B cell (primary cell): Measurements from ENCODE around the gene MFSD11. TPM values are rescaled to one million over a fixed set of nuclear protein-coding genes. Genes with fewer than 3 reads are reported as not detected.

ENCODE experiments used
- ATAC-seq: fragments of 200-7000 bp; cut with Tn5 transposase; one replicate; pipeline ENCODE4 v1.10.0; 2021; ENCODE audit warnings: low read depth, mild to moderate bottlenecking, moderate number of reproducible peaks, moderate library complexity
- CTCF ChIA-PET: fragments of 350-600 bp; sonication (Branson Sonifier 250); formaldehyde crosslinking; loops from one replicate; lab custom pipeline; 2021; ENCODE audit warnings: antibody characterized with exemption, inconsistent platforms; lab: Charles Lee
- POLR2A ChIA-PET: fragments of 350-600 bp; sonication (Branson Sonifier 250); formaldehyde crosslinking; loops from one replicate; lab custom pipeline; 2021; ENCODE audit warnings: antibody characterized with exemption; lab: Charles Lee
- DNase-seq: peaks from one replicate; pipeline ENCODE4 v3.0.0; 2013
- H2AFZ ChIP-seq: 2 replicates; pipeline ENCODE4 v1.6.1; 2012; ENCODE audit warnings: mild to moderate bottlenecking, low read depth, low read length; ENCODE audit not compliant: insufficient read depth, poor library complexity, severe bottlenecking
- H3K27ac ChIP-seq, 2 donors: 1 replicate in 1 of 2; 2 replicates in 1 of 2; pipeline ENCODE4 v1.5.1; 2012 to 2013; ENCODE audit warnings: low read length in 2 of 2, mild to moderate bottlenecking in 2 of 2, moderate library complexity in 1 of 2
- H3K27me3 ChIP-seq, 4 experiments: fragments of 200-600 bp in 1 of 4; sonication (generic) in 1 of 4; replicated peaks in 1 of 4; 1 replicate in 2 of 4; 2 replicates in 2 of 4; pipeline versions ENCODE4 v1.6.1 to v1.7.0; 2013 to 2016; ENCODE audit warnings: low read length in 3 of 4, mild to moderate bottlenecking in 2 of 4, mixed read lengths in 1 of 4, moderate library complexity in 1 of 4; ENCODE audit not compliant: insufficient read depth in 4 of 4, control insufficient read depth in 3 of 4; ENCODE audit errors: control extremely low read depth in 1 of 4
- H3K36me3 ChIP-seq, 2 experiments: replicated peaks in 1 of 2; 1 replicate in 1 of 2; 2 replicates in 1 of 2; pipeline versions ENCODE4 v1.6.1 to v1.7.1; 2013; ENCODE audit warnings: low read length in 1 of 2; ENCODE audit not compliant: insufficient read depth in 2 of 2, control insufficient read depth in 1 of 2; ENCODE audit errors: control extremely low read depth in 1 of 2, extremely low read depth in 1 of 2
- H3K4me1 ChIP-seq, 2 donors: fragments of 200-600 bp in 1 of 2; sonication (generic) in 1 of 2; 1 replicate in 1 of 2; 2 replicates in 1 of 2; pipeline versions ENCODE4 v1.5.1 to v1.6.1; 2013 to 2017; ENCODE audit warnings: low read length in 2 of 2; ENCODE audit not compliant: control insufficient read depth in 2 of 2, insufficient read depth in 2 of 2
- H3K4me2 ChIP-seq: replicated peaks from 2 replicates; pipeline ENCODE3; 2012; ENCODE audit warnings: mild to moderate bottlenecking, low read depth, low read length; ENCODE audit not compliant: poor library complexity, severe bottlenecking
- H3K4me3 ChIP-seq, 5 experiments: fragments of 200-600 bp in 1 of 5; sonication (generic) in 1 of 5; 1 replicate in 3 of 5; 2 replicates in 2 of 5; pipeline versions ENCODE4 v1.5.1 to v1.7.0; 2011 to 2016; ENCODE audit warnings: low read length in 4 of 5, mild to moderate bottlenecking in 4 of 5, low read depth in 2 of 5, control low read depth in 1 of 5, moderate library complexity in 1 of 5; ENCODE audit not compliant: insufficient read depth in 1 of 5; ENCODE audit errors: control extremely low read depth in 1 of 5, extremely low read depth in 1 of 5
- H3K79me2 ChIP-seq: fragments of 200-600 bp; sonication (generic); one replicate; pipeline ENCODE4 v1.6.0; 2016; ENCODE audit warnings: low read length; ENCODE audit not compliant: control insufficient read depth, insufficient read depth
- H3K9ac ChIP-seq: fragments of 200-600 bp; sonication (generic); 2 replicates; pipeline ENCODE4 v1.6.1; 2017; ENCODE audit warnings: mild to moderate bottlenecking, low read length, moderate library complexity
- H3K9me3 ChIP-seq, 3 donors: one replicate each; pipeline versions ENCODE4 v1.6.1 to v1.7.1; 2013; ENCODE audit warnings: low read length in 2 of 3; ENCODE audit not compliant: control insufficient read depth in 2 of 3, insufficient read depth in 1 of 3; ENCODE audit errors: control extremely low read depth in 1 of 3
- H4K20me1 ChIP-seq: 2 replicates; pipeline ENCODE4 v1.6.0; 2012; ENCODE audit warnings: mild to moderate bottlenecking, low read length; ENCODE audit not compliant: insufficient read depth, control insufficient read depth, poor library complexity, severe bottlenecking
- H3K27ac Mint-ChIP-seq: one replicate; pipeline ENCODE4 v1.8.0; 2021; ENCODE audit warnings: mixed read lengths
- H3K27me3 Mint-ChIP-seq: one replicate; pipeline ENCODE4 v1.8.0; 2021; ENCODE audit warnings: mixed read lengths
- H3K4me1 Mint-ChIP-seq: one replicate; pipeline ENCODE4 v1.8.0; 2021; ENCODE audit warnings: mixed read lengths
- H3K4me3 Mint-ChIP-seq: one replicate; pipeline ENCODE4 v1.8.0; 2021; ENCODE audit warnings: mixed read lengths
- H3K9me3 Mint-ChIP-seq: one replicate; pipeline ENCODE4 v1.8.0; 2022; ENCODE audit warnings: mixed read lengths; ENCODE audit not compliant: insufficient read depth
- CTCF ChIP-seq: fragments of 200-600 bp; IDR thresholded peaks from one replicate; pipeline ENCODE4 v1.8.0; 2022; ENCODE audit warnings: antibody characterized with exemption, mild to moderate bottlenecking
- EZH2 ChIP-seq: IDR thresholded peaks from 2 replicates; pipeline ENCODE4 v1.6.1; 2012; ENCODE audit warnings: borderline replicate concordance, low read depth, mild to moderate bottlenecking, moderate library complexity, low read length; ENCODE audit not compliant: insufficient read depth, poor library complexity, severe bottlenecking
- WGBS: methylation state at CpG from one replicate; pipeline ENCODE4 v1.1.5; 2013; ENCODE audit warnings: missing lambda C conversion rate; ENCODE audit not compliant: insufficient coverage; 5-methylcytosine and 5-hydroxymethylcytosine counted together
- intact Hi-C: fragments of 100-400 bp; cut with micrococcal nuclease; formaldehyde crosslinking; loops from one replicate; pipeline ENCODE4 v1.10.0; 2022
- polyA plus RNA-seq: library from polyadenylated mRNA; depleted of rRNA; stranded (reverse); fragments of >200 nt; gene quantifications from 2 replicates; pipeline ENCODE4 v1.2.3, GENCODE V29; 2012
- total RNA-seq, 2 donors: library from RNA; stranded (reverse); fragments of 120-200 nt in 1 of 2; gene quantifications; 1 replicate in 1 of 2; 2 replicates in 1 of 2; pipeline versions ENCODE4 v1.2.3 to v1.2.4, GENCODE V29; 2013 to 2022

Gene MFSD11
- total and polyA plus RNA-seq, 2 donors (not counting 1 experiment from before 2014, with no cell fraction given), result 24.5 to 36.4 TPM

GRCh38 chr17:76718516-76718915 lies 19.4 kb upstream of the MFSD11 start:
- peaks cover 21% of the 10 kb centered on the region for H3K79me2 ChIP-seq
- ChIA-PET CTCF (interaction anchor here (0.6 to 1.4 kb wide), 3 partner anchors 16 to 810 kb away, joined by 3 to 4 read pairs (median 3); no protein-coding TSS in a partner anchor), POLR2A (interaction anchor here (0.6 kb wide), 1 partner anchor 1438 kb away, joined by 4 read pairs; no protein-coding TSS in a partner anchor)
- Mint-ChIP-seq H3K27ac (no peak overlapping the region), H3K9me3 (no peaks in the 10 kb centered on the region), H3K27me3 (no peaks in the 10 kb centered on the region), H3K4me1 (peaks cover 23% of the 10 kb centered on the region), H3K4me3 (no peak overlapping the region)
- H3K4me1 ChIP-seq, result peaks cover 16 to 22% of the 10 kb centered on the region in 2 donors
- H4K20me1 ChIP-seq, result peaks cover 28% of the 10 kb centered on the region
- H3K27ac ChIP-seq, result no peak overlapping the region
- H3K9ac ChIP-seq, result no peak overlapping the region
- no peak for DNase-seq
- peaks cover 20 to 69% of the 10 kb centered on the region in 2 experiments for H3K36me3 ChIP-seq
- no peak for TF ChIP-seq CTCF
- no peak for TF ChIP-seq EZH2
- WGBS, result 95% methylated on average over 14 of the region's 16 CpGs
- ATAC-seq, result no peak
- H3K9me3 ChIP-seq, result no peaks in the 10 kb centered on the region
- no peaks in the 10 kb centered on the region for H3K27me3 ChIP-seq
- intact Hi-C loops, result no loop called here
- no peak overlapping the region for H2AFZ ChIP-seq
- H3K4me3 ChIP-seq, result no peak overlapping the region
- H3K4me2 ChIP-seq, result no peak overlapping the region

GRCh38 chr17:76720211-76720610 lies 17.7 kb upstream of the MFSD11 start:
- Histone ChIP-seq H3K79me2 (peaks cover 28% of the 10 kb centered on the region), H3K27me3 (no peaks in the 10 kb centered on the region), H3K4me3 (no peak overlapping the region), H3K9me3 (no peaks in the 10 kb centered on the region), H3K36me3 (peaks cover 17 to 78% of the 10 kb centered on the region in 2 experiments), H3K4me1 (peaks cover 14 to 20% of the 10 kb centered on the region in 2 donors), H4K20me1 (peaks cover 33% of the 10 kb centered on the region), H3K4me2 (no peak overlapping the region), H2AFZ (no peak overlapping the region), H3K9ac (no peak overlapping the region), H3K27ac (no peak overlapping the region)
- 100% methylated on average over 9 of the region's 9 CpGs for WGBS
- Mint-ChIP-seq H3K4me1 (peaks cover 23% of the 10 kb centered on the region), H3K4me3 (no peak overlapping the region), H3K9me3 (no peaks in the 10 kb centered on the region), H3K27me3 (no peaks in the 10 kb centered on the region), H3K27ac (no peak overlapping the region)
- POLR2A ChIA-PET, result interaction anchor here (0.6 kb wide), 1 partner anchor 599 kb away, joined by 6 read pairs; no protein-coding TSS in a partner anchor
- CTCF ChIA-PET, result interaction anchor here (1.1 kb wide), 1 partner anchor 8 kb away, joined by 3 read pairs; no protein-coding TSS in a partner anchor
- intact Hi-C loops, result no loop called here
- no peak for ATAC-seq
- TF ChIP-seq EZH2 (no peak), CTCF (no peak)
- no peak for DNase-seq
